Activated CD4-positive, alpha-beta T cell treated with anti-CD3 and anti-CD28 coated beads for 4 hours (primary cell): ENCODE measurements around the gene PIAS1.
"Not testable (repeated sequence)": the region's sequence is repeated elsewhere in the genome, so short reads cannot be mapped to it uniquely, and the experiment has no call there.

Experiments used
- DNase-seq, 2 donors: peaks; one replicate each; pipeline ENCODE4 v3.0.0-alpha.2; 2020

The PIAS1 gene

GRCh38 chr15:68186671-68187397 is 132.7 kb downstream of the PIAS1 start:
- DNase-seq, result no peak

- no peak for DNase-seq
Measured at GRCh38 chr15:68187559-68187958, 133.4 kb downstream of the PIAS1 start.

- DNase-seq, result no peak
Measured at GRCh38 chr15:68188647-68189046, 134.5 kb downstream of the PIAS1 start.

- DNase-seq, result no peak
Measured at GRCh38 chr15:68190048-68190447, 135.9 kb downstream of the PIAS1 start.

GRCh38 chr15:68191555-68191954 is 137.4 kb downstream of the PIAS1 start:
- DNase-seq, result no peak

- no peak for DNase-seq
Measured at GRCh38 chr15:68192117-68192516, 138.0 kb downstream of the PIAS1 start.

GRCh38 chr15:68192804-68193486 is 138.8 kb downstream of the PIAS1 start:
- DNase-seq, result no peak

GRCh38 chr15:68195336-68196112 is 141.4 kb downstream of the PIAS1 start:
- no peak for DNase-seq

GRCh38 chr15:68196445-68197169 is 142.5 kb downstream of the PIAS1 start:
- no peak for DNase-seq

GRCh38 chr15:68197170-68197492 is 143.0 kb downstream of the PIAS1 start:
- DNase-seq, result no peak

- no peak for DNase-seq
Measured at GRCh38 chr15:68197661-68198437, 143.7 kb downstream of the PIAS1 start.

- no peak for DNase-seq
Measured at GRCh38 chr15:68199340-68199739, 145.2 kb downstream of the PIAS1 start.

GRCh38 chr15:68200016-68200861 is 146.1 kb downstream of the PIAS1 start:
- DNase-seq, result no peak

- no peak for DNase-seq
Measured at GRCh38 chr15:68201153-68201878, 147.2 kb downstream of the PIAS1 start.

- DNase-seq, result no peak
Measured at GRCh38 chr15:68201879-68202261, 147.8 kb downstream of the PIAS1 start.

GRCh38 chr15:68202994-68203393 is 148.9 kb downstream of the PIAS1 start:
- DNase-seq, result not testable (repeated sequence)

GRCh38 chr15:68203486-68203885 is 149.4 kb downstream of the PIAS1 start:
- DNase-seq, result no peak

GRCh38 chr15:68203956-68204355 is 149.8 kb downstream of the PIAS1 start:
- no peak for DNase-seq

- no peak for DNase-seq
Measured at GRCh38 chr15:68204361-68204760, 150.2 kb downstream of the PIAS1 start.

- DNase-seq, result no peak
Measured at GRCh38 chr15:68204776-68205557, 150.9 kb downstream of the PIAS1 start, which contains the start of gene CALML4. Gene CALML4, minus strand, starts transcription at chr15:68205332. Its CDS starts 85 bp downstream, at chr15:68205247.
